Erythroblast (primary cell): Measurements from ENCODE around the gene EVA1C.

Experiments used
- GATA1 ChIP-seq: IDR thresholded peaks from 2 replicates; pipeline ENCODE4 v1.6.1; 2011; ENCODE audit warnings: low read depth, mild to moderate bottlenecking, control low read depth, low read length, moderate library complexity
- POLR2A ChIP-seq: IDR thresholded peaks from 2 replicates; pipeline ENCODE4 v1.6.1; 2011; ENCODE audit warnings: mild to moderate bottlenecking, low read length

DNA sequence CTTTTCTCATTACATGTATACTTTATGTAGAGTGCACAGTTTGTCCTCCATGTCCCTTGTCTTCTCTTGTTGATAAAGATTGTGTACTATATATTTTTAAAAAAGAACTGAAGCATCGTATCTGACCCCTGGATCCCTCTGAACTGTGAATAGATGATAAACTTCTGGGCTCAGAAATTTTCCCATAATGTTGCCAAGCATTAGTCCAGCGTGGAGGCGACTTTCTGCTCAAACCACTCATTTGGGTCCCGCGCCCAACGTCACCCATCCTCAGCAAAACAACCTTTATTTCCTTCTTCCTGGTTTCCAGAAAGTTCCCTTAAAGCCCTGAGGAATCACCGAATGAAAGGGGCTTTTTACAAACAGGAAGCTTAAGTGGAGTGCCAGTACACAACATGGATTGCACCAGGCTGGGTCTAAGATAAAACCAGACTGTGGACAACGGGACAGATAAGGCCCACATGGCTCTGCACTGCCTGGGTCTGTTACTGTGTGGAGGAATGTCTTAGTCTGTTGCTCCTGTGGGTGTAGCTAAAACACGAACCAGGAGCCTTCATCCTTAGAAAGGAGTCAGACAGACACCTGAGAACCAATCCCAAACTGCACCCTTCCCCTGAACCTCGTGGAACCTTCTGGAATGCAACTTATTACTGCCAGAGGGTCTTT, 15.6 kb downstream of the EVA1C start:
- TF ChIP-seq POLR2A (no peak), GATA1 (no peak)
